HCT116 (cell line): ENCODE measurements around the gene RPTOR. TPM values are rescaled to one million over a fixed set of nuclear protein-coding genes. Genes with fewer than 3 reads are reported as not detected.

Experiments used
- ATAC-seq: fragments of 200-7000 bp; cut with Tn5 transposase; 2 replicates; pipeline ENCODE4 v1.9.1; 2020; ENCODE audit warnings: mild to moderate bottlenecking, moderate library complexity
- BruUV-seq: library from RNA; stranded (reverse); fragments of 400-500 nt; replicated peaks from 2 replicates; lab custom pipeline; 2021; lab: Mats Ljungman, UMichigan
- CTCF ChIA-PET: fragments of 300-600 bp; sonication (Branson Sonifier 250); formaldehyde crosslinking; loops from one replicate; lab custom pipeline; 2021; ENCODE audit warnings: antibody characterized with exemption; lab: Charles Lee
- POLR2A ChIA-PET: fragments of 300-600, 350-600 bp; sonication (Branson Sonifier 250); formaldehyde crosslinking; loops from one replicate; lab custom pipeline; 2021; ENCODE audit warnings: antibody characterized with exemption; lab: Charles Lee
- RAD21 ChIA-PET, 2 experiments: fragments of 300-600 bp; sonication (Branson Sonifier 250); formaldehyde crosslinking; loops; one replicate each; lab custom pipeline; 2023; ENCODE audit warnings: low total read pairs in 2 of 2; ENCODE audit not compliant: uncharacterized antibody in 2 of 2, unreplicated experiment in 2 of 2, low non-redundant PET in 1 of 2; lab: Charles Lee
- DNase-seq: peaks from one replicate; pipeline ENCODE4 v3.0.0-alpha.2; 2010; ENCODE audit warnings: low read depth, low spot score
- H2AFZ ChIP-seq: fragments of 200-600 bp; shearing (Covaris generic), sonication (generic); 2 replicates; pipeline ENCODE4 v1.6.1; 2017; ENCODE audit warnings: low read depth, mixed run types, mixed read lengths, antibody characterized with exemption, low read length; ENCODE audit not compliant: poor library complexity, severe bottlenecking
- H3K27ac ChIP-seq: 2 replicates; pipeline ENCODE4 v1.5.1; 2012; ENCODE audit warnings: low read depth, low read length
- H3K27me3 ChIP-seq: fragments of 200-600 bp; sonication (generic); 2 replicates; pipeline ENCODE4 v1.6.1; 2016; ENCODE audit warnings: mixed run types, low read length, mixed read lengths; ENCODE audit not compliant: insufficient read depth
- H3K36me3 ChIP-seq, 2 experiments: fragments of 200-500 bp in 1 of 2; fragments of 200-600 bp in 1 of 2; sonication (Bioruptor generic) in 1 of 2; sonication (generic) in 1 of 2; 2 replicates each; pipeline versions ENCODE4 v1.5.1 to v1.6.1; 2014 to 2016; ENCODE audit warnings: low read length in 2 of 2, inconsistent platforms in 1 of 2, mixed read lengths in 1 of 2, mixed run types in 1 of 2; ENCODE audit not compliant: insufficient read depth in 2 of 2, control insufficient read depth in 1 of 2
- H3K4me1 ChIP-seq, 2 experiments: fragments of 200-600 bp in 1 of 2; sonication (generic) in 1 of 2; 2 replicates each; pipeline versions ENCODE4 v1.5.1 to v1.6.1; 2012 to 2017; ENCODE audit warnings: low read length in 2 of 2, inconsistent platforms in 1 of 2, mild to moderate bottlenecking in 1 of 2, mixed read lengths in 1 of 2, mixed run types in 1 of 2, moderate library complexity in 1 of 2; ENCODE audit not compliant: insufficient read depth in 2 of 2, control insufficient read depth in 1 of 2
- H3K4me2 ChIP-seq: fragments of 200-600 bp; sonication (generic); 2 replicates; pipeline ENCODE4 v1.6.1; 2017; ENCODE audit warnings: mixed run types, low read length, mixed read lengths
- H3K4me3 ChIP-seq, 2 experiments: fragments of 200-600 bp in 1 of 2; sonication (generic) in 1 of 2; replicated peaks in 1 of 2; 2 replicates each; pipeline ENCODE4 v1.5.1; 2011 to 2016; ENCODE audit warnings: low read length in 2 of 2, control low read depth in 1 of 2, low read depth in 1 of 2, mild to moderate bottlenecking in 1 of 2, mixed read lengths in 1 of 2, mixed run types in 1 of 2
- H3K79me2 ChIP-seq: fragments of 200-600 bp; sonication (generic); 2 replicates; pipeline ENCODE4 v1.6.1; 2017; ENCODE audit warnings: mild to moderate bottlenecking, mixed run types, low read length, moderate library complexity, mixed read lengths; ENCODE audit not compliant: insufficient read depth
- H3K9ac ChIP-seq: fragments of 200-600 bp; sonication (generic); 2 replicates; pipeline ENCODE4 v1.6.1; 2016; ENCODE audit warnings: low read length, mixed read lengths
- H3K9me2 ChIP-seq: fragments of 200-600 bp; sonication (generic), shearing (Covaris generic); 2 replicates; pipeline ENCODE4 v1.6.1; 2017; ENCODE audit warnings: mixed run types, mild to moderate bottlenecking, moderate library complexity; ENCODE audit not compliant: insufficient read depth
- H3K9me3 ChIP-seq, 2 experiments: fragments of 200-500 bp in 1 of 2; fragments of 200-600 bp in 1 of 2; sonication (Bioruptor generic) in 1 of 2; sonication (generic) in 1 of 2; 2 replicates each; pipeline ENCODE4 v1.6.1; 2014 to 2017; ENCODE audit warnings: low read length in 2 of 2, mixed read lengths in 2 of 2, inconsistent platforms in 1 of 2, low read depth in 1 of 2, mild to moderate bottlenecking in 1 of 2, mixed run types in 1 of 2, moderate library complexity in 1 of 2; ENCODE audit not compliant: control insufficient read depth in 1 of 2, insufficient read depth in 1 of 2
- H4K20me1 ChIP-seq: fragments of 200-600 bp; sonication (generic), shearing (Covaris generic); 2 replicates; pipeline ENCODE4 v1.6.1; 2017; ENCODE audit warnings: mixed run types, mild to moderate bottlenecking, moderate library complexity; ENCODE audit not compliant: insufficient read depth
- ATF3 ChIP-seq: IDR thresholded peaks from 2 replicates; pipeline ENCODE4 v1.6.1; 2012
- CEBPB ChIP-seq: IDR thresholded peaks from 2 replicates; pipeline ENCODE4 v1.6.1; 2012; ENCODE audit warnings: low read depth
- CTCF ChIP-seq, 3 experiments: fragments of 200-600 bp in 1 of 3; sonication (generic) in 1 of 3; IDR thresholded peaks in 2 of 3; conservative IDR thresholded peaks in 1 of 3; 2 replicates each; pipeline ENCODE4 v1.5.1; 2012 to 2017; ENCODE audit warnings: low read depth in 2 of 3, low read length in 2 of 3, antibody characterized with exemption in 1 of 3, borderline replicate concordance in 1 of 3, control low read depth in 1 of 3, mild to moderate bottlenecking in 1 of 3, mixed read lengths in 1 of 3, mixed run types in 1 of 3, moderate library complexity in 1 of 3; ENCODE audit not compliant: insufficient read depth in 1 of 3
- ELF1 ChIP-seq: IDR thresholded peaks from 2 replicates; pipeline ENCODE4 v1.6.1; 2012; ENCODE audit warnings: low read depth, borderline replicate concordance
- EZH2phosphoT487 ChIP-seq: fragments of 200-600 bp; IDR thresholded peaks from 2 replicates; pipeline ENCODE4 v1.6.1; 2018; ENCODE audit warnings: antibody characterized with exemption, borderline replicate concordance
- MAX ChIP-seq: IDR thresholded peaks from 2 replicates; pipeline ENCODE4 v1.6.1; 2012
- POLR2A ChIP-seq: IDR thresholded peaks from 2 replicates; pipeline ENCODE4 v1.7.0; 2011; ENCODE audit warnings: borderline replicate concordance; ENCODE audit not compliant: insufficient read depth, insufficient read length; ENCODE audit errors: extremely low read depth
- REST ChIP-seq: IDR thresholded peaks from 2 replicates; pipeline ENCODE4 v1.6.1; 2012; ENCODE audit warnings: low read depth
- SRF ChIP-seq: IDR thresholded peaks from 2 replicates; pipeline ENCODE4 v1.6.1; 2012; ENCODE audit warnings: low read depth
- YY1 ChIP-seq: IDR thresholded peaks from 2 replicates; pipeline ENCODE4 v1.6.1; 2011; ENCODE audit warnings: low read length, low read depth, moderate library complexity, mild to moderate bottlenecking; ENCODE audit not compliant: insufficient replicate concordance; ENCODE audit errors: extremely low read depth
- ZBTB33 ChIP-seq: IDR thresholded peaks from 2 replicates; pipeline ENCODE4 v1.6.1; 2011; ENCODE audit warnings: mild to moderate bottlenecking, low read length, moderate library complexity; ENCODE audit not compliant: insufficient replicate concordance; ENCODE audit errors: extremely low read depth
- ZNF274 ChIP-seq: fragments of 200-500 bp; sonication (Bioruptor generic); IDR thresholded peaks from 2 replicates; pipeline ENCODE4 v1.6.1; 2014; ENCODE audit warnings: mild to moderate bottlenecking, low read depth, low read length, inconsistent platforms
- intact Hi-C: fragments of 100-400 bp; cut with micrococcal nuclease; formaldehyde crosslinking; loops from 2 replicates; pipeline ENCODE4 v1.10.0; 2022
- total RNA-seq: library from RNA; stranded (reverse); gene quantifications from one replicate; pipeline ENCODE4 v1.2.1, GENCODE V29; 2021; ENCODE audit not compliant: unreplicated experiment

Gene RPTOR
- total RNA-seq, 1 experiment from 2014 or later = 69.5 TPM

- ChIA-PET POLR2A (no interaction called here), RAD21 (no interaction called here), CTCF (no interaction called here)
- H3K4me3 ChIP-seq = no peak overlapping the region
- BruUV-seq = TSS peak; percentile 18
- no peaks in the 10 kb centered on the region for H3K9me3 ChIP-seq
- no peaks in the 10 kb centered on the region; the same call in 1 of the 2 replicates for H4K20me1 ChIP-seq
- peaks cover 56% of the 10 kb centered on the region for H3K79me2 ChIP-seq
- intact Hi-C loops = no loop called here
- no peaks in the 10 kb centered on the region; a peak in 1 of 4 replicates for H3K36me3 ChIP-seq
- H3K4me1 ChIP-seq = no peaks in the 10 kb centered on the region
- H3K9me2 ChIP-seq = no peaks in the 10 kb centered on the region
- TF ChIP-seq EZH2phosphoT487 = no peak
- TF ChIP-seq REST = no peak
- no peak for TF ChIP-seq POLR2A
- TF ChIP-seq SRF = no peak
- no peak for TF ChIP-seq YY1
- TF ChIP-seq ZBTB33 = no peak
- no peak for TF ChIP-seq MAX
- TF ChIP-seq CEBPB = no peak
- no peak for TF ChIP-seq ELF1
- TF ChIP-seq CTCF (IDR thresholded peaks at IDR 0.05 in 2 of 3, conservative IDR thresholded peaks at IDR 0.05 in 1 of 3; ENCODE audit: borderline replicate concordance in 1 of 3, insufficient read depth in 1 of 3, low read depth in 2 of 3, low read length in 2 of 3) = no peak
- TF ChIP-seq ZNF274 = no peak
- TF ChIP-seq ATF3 = no peak
- no peak overlapping the region for H3K27ac ChIP-seq
- no peak overlapping the region for H2AFZ ChIP-seq
- DNase-seq (no peak), ATAC-seq (no peak)
- H3K27me3 ChIP-seq = no peaks in the 10 kb centered on the region
- H3K9ac ChIP-seq = no peak overlapping the region
- H3K4me2 ChIP-seq = no peak overlapping the region
Observed at GRCh38 chr17:80710714-80711302, 166.2 kb downstream of the RPTOR start.
